Naive thymus-derived CD4-positive, alpha-beta T cell (primary cell): ENCODE results near the gene NOTCH4. TPM values are rescaled to one million over a fixed set of nuclear protein-coding genes. Genes with fewer than 3 reads are reported as not detected.
A peak's percentile ranks its signal among the peaks of the same experiment; 100 is the strongest.
"Not testable (repeated sequence)": the region's sequence is repeated elsewhere in the genome, so short reads cannot be mapped to it uniquely, and the experiment has no call there.

Source experiments
- ATAC-seq: fragments of 150-1000 bp; cut with Tn5 transposase; 2 replicates; pipeline ENCODE4 v1.10.0; 2021; ENCODE audit warnings: mild to moderate bottlenecking, moderate library complexity
- CTCF ChIA-PET: fragments of 350-600 bp; sonication (Branson Sonifier 250); formaldehyde crosslinking; loops from one replicate; lab custom pipeline; 2021; ENCODE audit warnings: antibody characterized with exemption; lab: Charles Lee
- POLR2A ChIA-PET: fragments of 350-600 bp; sonication (Branson Sonifier 250); formaldehyde crosslinking; loops from one replicate; lab custom pipeline; 2021; ENCODE audit warnings: antibody characterized with exemption, inconsistent platforms; lab: Charles Lee
- DNase-seq, 9 donors: peaks; one replicate each; pipeline versions ENCODE4 v3.0.0 to v3.0.0-alpha.2; 2020 to 2022; ENCODE audit warnings: mixed read lengths in 1 of 9
- H3K27ac ChIP-seq: one replicate; pipeline ENCODE4 v1.7.0; 2013; ENCODE audit warnings: mild to moderate bottlenecking, low read depth, low read length, moderate library complexity
- H3K27me3 ChIP-seq, 2 donors: one replicate each; pipeline ENCODE4 v1.7.0; 2013; ENCODE audit warnings: low read length in 2 of 2, mild to moderate bottlenecking in 2 of 2, moderate library complexity in 2 of 2; ENCODE audit not compliant: control insufficient read depth in 2 of 2, insufficient read depth in 2 of 2
- H3K36me3 ChIP-seq, 3 experiments: 1 replicate in 2 of 3; 2 replicates in 1 of 3; pipeline ENCODE4 v1.7.0; 2013; ENCODE audit warnings: low read length in 3 of 3, mild to moderate bottlenecking in 3 of 3, moderate library complexity in 1 of 3; ENCODE audit not compliant: insufficient read depth in 3 of 3, control insufficient read depth in 2 of 3
- H3K4me1 ChIP-seq, 2 donors: one replicate each; pipeline ENCODE4 v1.7.0; 2013; ENCODE audit warnings: low read length in 2 of 2, mild to moderate bottlenecking in 2 of 2, moderate library complexity in 1 of 2; ENCODE audit not compliant: control insufficient read depth in 2 of 2, insufficient read depth in 2 of 2
- H3K4me3 ChIP-seq: 2 replicates; pipeline ENCODE4 v1.7.0; 2013; ENCODE audit warnings: mild to moderate bottlenecking, low read length
- H3K9me3 ChIP-seq, 3 experiments: 1 replicate in 2 of 3; 2 replicates in 1 of 3; pipeline ENCODE4 v1.7.0; 2013; ENCODE audit warnings: low read length in 3 of 3; ENCODE audit not compliant: control insufficient read depth in 2 of 3
- H3K27ac Mint-ChIP-seq, 9 donors: one replicate each; pipeline ENCODE4 v1.8.0; 2020 to 2022; ENCODE audit warnings: mixed read lengths in 9 of 9, mild to moderate bottlenecking in 8 of 9, moderate library complexity in 5 of 9, inconsistent platforms in 2 of 9
- H3K27me3 Mint-ChIP-seq, 5 donors: one replicate each; pipeline ENCODE4 v1.8.0; 2021 to 2022; ENCODE audit warnings: mixed read lengths in 5 of 5, mild to moderate bottlenecking in 1 of 5
- H3K36me3 Mint-ChIP-seq, 5 donors: one replicate each; pipeline ENCODE4 v1.8.0; 2020 to 2022; ENCODE audit warnings: mixed read lengths in 5 of 5, mild to moderate bottlenecking in 3 of 5, inconsistent platforms in 1 of 5
- H3K4me1 Mint-ChIP-seq, 7 donors: one replicate each; pipeline ENCODE4 v1.8.0; 2020 to 2022; ENCODE audit warnings: mixed read lengths in 7 of 7, mild to moderate bottlenecking in 3 of 7, inconsistent platforms in 1 of 7
- H3K4me3 Mint-ChIP-seq, 10 donors: one replicate each; pipeline ENCODE4 v1.8.0; 2020 to 2022; ENCODE audit warnings: mild to moderate bottlenecking in 10 of 10, mixed read lengths in 10 of 10, moderate library complexity in 6 of 10, inconsistent platforms in 2 of 10
- H3K9me3 Mint-ChIP-seq, 11 donors: one replicate each; pipeline ENCODE4 v1.8.0; 2020 to 2022; ENCODE audit warnings: mixed read lengths in 11 of 11, mild to moderate bottlenecking in 4 of 11, inconsistent platforms in 1 of 11, moderate library complexity in 1 of 11
- intact Hi-C, 2 donors: fragments of 100-400 bp; cut with micrococcal nuclease; formaldehyde crosslinking; loops; one replicate each; pipeline ENCODE4 v1.15.1; 2023
- polyA plus RNA-seq, 2 donors: library from polyadenylated mRNA; unstranded; fragments of 300-500 nt; fragmentation: Illumina TruSeq; gene quantifications; one replicate each; pipeline ENCODE4 v1.2.3, GENCODE V29; 2021
- total RNA-seq, 6 experiments: library from RNA in 5 of 6; stranded (reverse) in 5 of 6; gene quantifications; 1 replicate in 5 of 6; 2 replicates in 1 of 6; pipeline ENCODE4 v1.2.3 and lab custom pipeline; 2021 to 2026

Gene NOTCH4
- total RNA-seq: 1 to 10 TPM in 2 of 5 experiments, under 1 TPM in 3; 0.27 to 4.7 (median 0.81) TPM
- under 1 TPM; 0.32 to 0.59 TPM for polyA plus RNA-seq
- total RNA-seq (lab: John Stamatoyannopoulos, UW): 1.7 reads per million, percentile 7 among the genes with 10 or more reads in this experiment

DNA sequence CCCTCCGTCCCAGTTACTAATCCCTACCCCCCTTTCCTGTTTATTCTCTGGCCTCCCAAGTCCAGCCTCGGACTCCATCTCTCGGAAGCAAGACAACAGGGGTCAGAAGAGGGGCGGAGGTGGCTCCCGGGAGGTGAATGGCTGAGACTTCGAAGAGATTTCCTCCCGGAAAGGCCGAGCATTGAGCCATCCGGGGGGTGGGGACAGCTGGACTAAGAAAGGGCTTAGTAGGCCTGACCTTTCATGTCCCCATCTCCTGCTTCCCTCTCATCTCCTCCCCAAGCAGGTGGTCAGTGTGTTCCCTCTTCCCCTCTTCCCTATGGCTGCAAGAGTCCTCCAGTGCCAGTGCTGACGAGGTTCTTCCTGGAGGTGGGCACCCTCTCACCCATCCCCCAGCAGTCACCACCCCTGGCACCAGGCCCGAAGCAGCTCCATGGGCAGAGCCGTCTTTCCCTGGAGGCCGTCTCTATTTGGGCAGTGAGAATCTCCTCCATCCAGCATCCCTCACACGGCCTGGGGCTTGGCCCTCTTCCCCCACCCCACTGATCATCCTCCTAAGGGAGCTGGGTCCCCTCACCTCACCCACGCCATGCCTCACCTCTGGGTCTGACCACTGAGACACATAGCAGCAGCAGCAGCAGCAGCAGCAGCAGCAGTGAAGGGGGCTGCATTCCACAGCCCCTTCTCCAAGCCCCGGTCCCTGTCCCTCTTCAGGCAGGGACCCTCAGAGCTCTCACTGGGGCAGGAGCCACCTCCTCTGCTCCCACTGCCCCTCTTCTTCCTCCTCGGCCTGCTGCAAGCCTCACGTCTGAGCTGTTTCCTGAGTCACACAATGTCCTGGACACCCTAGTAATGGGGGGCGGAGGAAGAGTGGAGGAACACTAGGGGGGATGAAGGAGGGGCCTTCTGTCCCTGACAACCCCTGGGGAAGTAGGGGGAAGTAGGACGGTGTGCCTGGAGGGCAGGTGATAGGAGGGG lies at the start of gene NOTCH4:
Gene NOTCH4, minus strand, starts transcription at position 810 of the 978 bp plus-strand sequence. Its CDS starts 139 bp downstream, at position 671.
- ATAC-seq (no peak), DNase-seq (no peak)
- H3K4me1 ChIP-seq: peaks cover 0 to 17% of the 10 kb centered on the region in 2 donors
- no peaks in the 10 kb centered on the region for H3K9me3 ChIP-seq
- H3K9me3 Mint-ChIP-seq: no peaks in the 10 kb centered on the region
- intact Hi-C loops: no loop called here
- peaks cover 5 to 28% (median 17%) of the 10 kb centered on the region in 7 donors for H3K4me1 Mint-ChIP-seq
- no peaks in the 10 kb centered on the region for H3K36me3 ChIP-seq
- ChIA-PET POLR2A (no interaction called here), CTCF (no interaction called here)
- no peaks in the 10 kb centered on the region for H3K36me3 Mint-ChIP-seq
- H3K27ac Mint-ChIP-seq: peak within 1 kb of the TSS in 8 of 9 donors; percentile 54 to 90 (median 62)
- H3K27me3 ChIP-seq: no peaks in the 10 kb centered on the region
- H3K4me3 ChIP-seq: no peak within 1 kb of the TSS
- peaks cover 0 to 10% (median 0%) of the 10 kb centered on the region in 5 donors for H3K27me3 Mint-ChIP-seq
- H3K27ac ChIP-seq: no peak within 1 kb of the TSS
- H3K4me3 Mint-ChIP-seq: peak within 1 kb of the TSS in 1 of 10 donors; percentile 53

DNA sequence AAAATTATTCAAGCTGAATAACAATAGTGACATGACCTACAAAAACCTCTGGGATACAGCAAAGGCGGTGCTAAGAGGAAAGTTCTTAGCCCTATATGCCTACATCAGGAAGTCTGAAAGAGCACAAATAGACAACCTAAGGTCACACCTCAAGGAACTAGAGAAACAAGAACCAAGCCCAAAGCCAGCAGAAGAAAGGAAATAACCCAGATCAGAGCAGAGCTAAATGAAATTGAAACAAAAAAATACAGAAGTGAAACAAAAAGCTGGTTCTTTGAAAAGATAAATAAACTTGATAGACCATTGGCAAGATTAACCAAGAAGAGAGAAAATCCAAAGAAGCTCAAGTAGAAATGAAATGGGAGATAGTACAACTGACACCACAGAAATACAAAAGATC lies 47.6 kb upstream of the NOTCH4 start:
- Histone ChIP-seq H3K36me3 (no peaks in the 10 kb centered on the region), H3K4me1 (peaks cover 0 to 15% of the 10 kb centered on the region in 2 donors), H3K27me3 (no peaks in the 10 kb centered on the region), H3K27ac (no peak overlapping the region), H3K4me3 (no peak overlapping the region), H3K9me3 (no peaks in the 10 kb centered on the region)
- peaks cover 0 to 26% (median 0%) of the 10 kb centered on the region in 5 donors for H3K27me3 Mint-ChIP-seq
- ATAC-seq (no peak), DNase-seq (peak in 6 of 9 donors; percentile 16 to 63 (median 42))
- peaks cover 14 to 22% (median 17%) of the 10 kb centered on the region in 7 donors for H3K4me1 Mint-ChIP-seq
- POLR2A ChIA-PET: no interaction called here
- peaks cover 0 to 10% (median 3%) of the 10 kb centered on the region in 5 donors for H3K36me3 Mint-ChIP-seq
- intact Hi-C loops: no loop called here
- peaks cover 0 to 13% (median 0%) of the 10 kb centered on the region in 11 donors for H3K9me3 Mint-ChIP-seq
- peak overlapping the region; percentile 1 to 57 (median 44) for H3K4me3 Mint-ChIP-seq
- H3K27ac Mint-ChIP-seq: peak overlapping the region; percentile 11 to 86 (median 55)
- CTCF ChIA-PET: interaction anchor here (1.0 kb wide), 1 partner anchor 17 kb away, joined by 3 read pairs; no protein-coding TSS in a partner anchor

DNA sequence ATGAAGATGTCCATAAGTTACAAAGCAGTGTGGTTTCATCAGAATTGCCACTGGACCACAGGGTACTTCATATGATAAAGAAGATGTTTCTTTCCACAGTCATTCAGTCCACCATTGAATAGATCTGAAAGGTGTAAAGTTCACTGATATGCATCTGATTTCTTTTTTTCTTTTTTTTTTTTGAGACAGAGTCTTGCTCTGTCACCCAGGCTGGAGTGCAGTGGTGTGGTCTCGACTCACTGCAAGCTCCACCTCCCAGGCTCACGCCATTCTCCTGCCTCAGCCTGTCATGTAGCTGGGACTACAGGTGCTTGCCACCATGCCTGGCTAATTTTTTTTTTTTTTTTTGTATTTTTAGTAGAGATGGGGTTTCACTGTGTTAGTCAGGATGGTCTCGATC lies 44.6 kb upstream of the NOTCH4 start:
- H3K27ac ChIP-seq, ATAC-seq, H3K27ac Mint-ChIP-seq, H3K36me3 ChIP-seq, intact Hi-C loops, H3K4me3 Mint-ChIP-seq, H3K9me3 ChIP-seq, CTCF ChIA-PET, H3K4me3 ChIP-seq, H3K27me3 ChIP-seq, DNase-seq: not testable (repeated sequence)
- peaks cover 0 to 15% of the 10 kb centered on the region in 2 donors for H3K4me1 ChIP-seq
- peaks cover 12 to 21% (median 17%) of the 10 kb centered on the region in 7 donors for H3K4me1 Mint-ChIP-seq
- peaks cover 0 to 12% (median under 1%) of the 10 kb centered on the region in 5 donors for H3K36me3 Mint-ChIP-seq
- peaks cover 0 to 22% (median 0%) of the 10 kb centered on the region in 5 donors for H3K27me3 Mint-ChIP-seq
- POLR2A ChIA-PET: interaction anchor here (0.6 kb wide), 1 partner anchor 577 kb away, joined by 3 read pairs; no protein-coding TSS in a partner anchor
- peaks cover 0 to 15% (median 0%) of the 10 kb centered on the region in 11 donors for H3K9me3 Mint-ChIP-seq

DNA sequence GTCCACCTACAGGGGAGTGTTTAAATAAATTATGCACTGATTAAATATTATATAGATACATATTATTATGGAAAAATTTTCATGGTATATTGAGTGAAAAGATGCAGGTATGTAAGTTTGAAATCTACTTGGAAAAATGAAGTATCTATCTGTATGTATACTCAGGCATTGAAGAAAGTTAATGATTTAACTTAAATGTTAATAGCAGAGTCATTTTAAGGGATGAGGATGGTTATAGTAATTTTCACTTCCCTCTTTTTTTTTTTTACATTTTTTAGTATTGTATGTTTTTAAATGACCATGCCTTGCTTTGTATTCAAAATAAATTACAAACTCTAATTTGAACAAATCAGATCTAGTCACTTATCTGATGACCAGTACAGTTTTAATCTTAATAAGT lies 43.2 kb upstream of the NOTCH4 start:
- Histone ChIP-seq H3K9me3 (no peaks in the 10 kb centered on the region), H3K4me3 (no peak overlapping the region), H3K4me1 (peaks cover 0 to 15% of the 10 kb centered on the region in 2 donors), H3K27ac (no peak overlapping the region), H3K27me3 (no peaks in the 10 kb centered on the region), H3K36me3 (no peaks in the 10 kb centered on the region)
- ChIA-PET CTCF (no interaction called here), POLR2A (no interaction called here)
- Mint-ChIP-seq H3K36me3 (peaks cover 0 to 11% (median 0%) of the 10 kb centered on the region in 5 donors), H3K4me3 (no peak overlapping the region), H3K27me3 (peaks cover 0 to 23% (median 0%) of the 10 kb centered on the region in 5 donors), H3K27ac (no peak overlapping the region), H3K9me3 (peaks cover 0 to 8% (median 0%) of the 10 kb centered on the region in 11 donors), H3K4me1 (peaks cover 10 to 14% (median 14%) of the 10 kb centered on the region in 7 donors)
- intact Hi-C loops: no loop called here
- no peak for DNase-seq
- no peak for ATAC-seq

DNA sequence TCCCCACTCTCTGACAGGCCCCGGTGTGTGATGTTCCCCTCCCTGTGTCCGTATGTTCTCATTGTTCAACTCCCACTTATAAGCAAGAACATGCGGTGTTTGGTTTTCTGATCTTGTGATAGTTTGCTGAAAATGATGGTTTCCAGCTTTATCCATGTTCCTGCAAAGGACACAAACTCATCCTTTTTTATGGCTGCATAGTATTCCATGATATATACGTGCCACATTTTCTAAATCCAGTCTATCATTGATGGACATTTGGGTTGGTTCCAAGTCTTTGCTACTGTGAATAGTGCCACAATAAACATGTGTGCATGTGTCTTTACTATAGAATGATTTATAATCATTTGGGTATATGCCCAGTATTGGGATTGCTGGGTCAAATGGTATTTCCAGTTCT lies 33.4 kb upstream of the NOTCH4 start:
- H3K4me3 Mint-ChIP-seq, H3K9me3 Mint-ChIP-seq, ATAC-seq, H3K27me3 ChIP-seq, H3K4me3 ChIP-seq, intact Hi-C loops, DNase-seq, H3K36me3 Mint-ChIP-seq, H3K9me3 ChIP-seq, POLR2A ChIA-PET, H3K27ac Mint-ChIP-seq, H3K27ac ChIP-seq, H3K36me3 ChIP-seq: not testable (repeated sequence)
- CTCF ChIA-PET: interaction anchor here (1.0 kb wide), 1 partner anchor 67 kb away, joined by 3 read pairs; the partner anchor contains the start of gene PBX2
- Mint-ChIP-seq H3K27me3 (peaks cover 0 to 65% (median 0%) of the 10 kb centered on the region in 5 donors), H3K4me1 (peaks cover 15 to 28% (median 22%) of the 10 kb centered on the region in 7 donors)
- H3K4me1 ChIP-seq: peaks cover 0 to 14% of the 10 kb centered on the region in 2 donors
